Fibroblast of the aortic adventitia (primary cell): ENCODE measurements around the gene SCYGR4. TPM values are rescaled to one million over a fixed set of nuclear protein-coding genes. Genes with fewer than 3 reads are reported as not detected.
"Not testable (repeated sequence)": the region's sequence is repeated elsewhere in the genome, so short reads cannot be mapped to it uniquely, and the experiment has no call there.

Experiments used
- DNase-seq: peaks from one replicate; pipeline ENCODE4 v3.0.0-alpha.2; 2010; ENCODE audit warnings: low read depth
- H3K4me3 ChIP-seq: 2 replicates; pipeline ENCODE4 v1.5.1; 2011; ENCODE audit warnings: low read depth, mild to moderate bottlenecking, control low read depth, low read length, moderate library complexity
- total RNA-seq: library from RNA; depleted of rRNA; stranded (reverse); fragments of >200 nt; gene quantifications from 2 replicates; pipeline ENCODE4 v1.2.3, GENCODE V29; 2012; ENCODE audit warnings: low replicate concordance
- TF ChIP-seq, protein P1 (sequence below): IDR thresholded peaks from 2 replicates; pipeline ENCODE4 v1.5.1; 2011; ENCODE audit warnings: mild to moderate bottlenecking, low read length, control low read depth, inconsistent platforms; ENCODE audit not compliant: insufficient read depth

The SCYGR4 gene
- total RNA-seq, 1 donor: not detected

DNA sequence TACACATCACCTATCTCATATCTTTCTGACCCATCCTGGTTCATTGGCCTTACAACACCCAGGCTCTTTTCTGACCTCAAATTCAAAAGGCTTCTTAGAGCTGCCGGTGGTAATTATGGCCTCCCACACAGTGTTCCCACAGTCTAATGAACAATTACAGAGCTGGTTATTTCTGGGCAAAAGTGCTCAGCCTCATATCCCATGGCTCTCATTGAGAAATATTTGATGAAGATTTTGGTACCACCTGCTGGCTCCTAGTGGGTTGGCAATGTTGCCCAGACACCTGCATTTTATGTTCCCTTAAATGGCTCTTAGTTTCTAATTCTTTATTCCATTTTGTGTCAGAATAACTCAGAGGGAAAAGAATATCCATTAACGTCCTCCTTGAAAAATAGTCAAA lies 38.7 kb upstream of the SCYGR4 start:
- DNase-seq: no peak
- H3K4me3 ChIP-seq: no peak overlapping the region
- TF ChIP-seq, protein P1, sequence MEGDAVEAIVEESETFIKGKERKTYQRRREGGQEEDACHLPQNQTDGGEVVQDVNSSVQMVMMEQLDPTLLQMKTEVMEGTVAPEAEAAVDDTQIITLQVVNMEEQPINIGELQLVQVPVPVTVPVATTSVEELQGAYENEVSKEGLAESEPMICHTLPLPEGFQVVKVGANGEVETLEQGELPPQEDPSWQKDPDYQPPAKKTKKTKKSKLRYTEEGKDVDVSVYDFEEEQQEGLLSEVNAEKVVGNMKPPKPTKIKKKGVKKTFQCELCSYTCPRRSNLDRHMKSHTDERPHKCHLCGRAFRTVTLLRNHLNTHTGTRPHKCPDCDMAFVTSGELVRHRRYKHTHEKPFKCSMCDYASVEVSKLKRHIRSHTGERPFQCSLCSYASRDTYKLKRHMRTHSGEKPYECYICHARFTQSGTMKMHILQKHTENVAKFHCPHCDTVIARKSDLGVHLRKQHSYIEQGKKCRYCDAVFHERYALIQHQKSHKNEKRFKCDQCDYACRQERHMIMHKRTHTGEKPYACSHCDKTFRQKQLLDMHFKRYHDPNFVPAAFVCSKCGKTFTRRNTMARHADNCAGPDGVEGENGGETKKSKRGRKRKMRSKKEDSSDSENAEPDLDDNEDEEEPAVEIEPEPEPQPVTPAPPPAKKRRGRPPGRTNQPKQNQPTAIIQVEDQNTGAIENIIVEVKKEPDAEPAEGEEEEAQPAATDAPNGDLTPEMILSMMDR: no peak

DNA sequence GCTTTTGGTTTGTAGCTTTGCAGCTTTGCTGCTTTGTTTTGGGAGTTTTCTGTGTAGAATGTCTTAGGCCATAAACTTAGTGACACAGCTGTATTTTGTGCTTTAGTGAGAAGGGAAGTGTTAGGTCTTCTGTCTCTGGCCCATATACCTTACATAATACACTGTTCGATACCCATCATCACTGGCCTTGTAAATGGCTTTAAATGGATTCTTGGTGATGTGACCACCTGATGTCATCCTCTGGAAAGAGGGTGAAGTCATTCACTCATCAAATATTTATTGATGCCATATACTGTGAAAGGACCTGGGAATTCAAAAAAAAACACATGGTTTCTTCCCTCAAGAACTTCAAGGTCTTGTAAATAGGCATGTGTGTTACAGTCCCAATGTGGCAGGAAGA lies 37.5 kb upstream of the SCYGR4 start:
- no peak for DNase-seq
- TF ChIP-seq, protein P1: no peak
- H3K4me3 ChIP-seq: no peak overlapping the region

DNA sequence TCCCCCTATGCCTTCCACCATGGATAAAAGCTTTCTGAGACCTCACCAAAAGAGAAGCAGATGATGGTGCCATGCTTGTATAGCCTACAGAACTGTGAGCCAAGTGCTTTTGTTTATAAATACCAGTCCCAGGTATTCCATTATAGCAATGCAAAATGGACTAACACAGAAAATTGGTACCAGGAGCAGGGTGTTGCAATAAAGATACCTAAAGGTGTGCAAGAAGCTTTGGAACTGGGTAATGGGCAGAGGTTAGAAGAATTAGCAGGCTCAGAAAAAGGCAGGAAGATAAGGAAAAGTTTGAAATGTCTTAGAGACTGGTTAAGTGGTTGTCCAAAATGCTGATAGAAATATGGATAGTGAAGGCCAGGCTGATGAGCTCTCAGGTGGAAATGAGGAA lies 34.9 kb upstream of the SCYGR4 start:
- TF ChIP-seq, protein P1: no peak
- no peak for DNase-seq

GRCh38 chr2:227592694-227593387 lies 24.5 kb upstream of the SCYGR4 start:
- TF ChIP-seq, protein P1: no peak
- H3K4me3 ChIP-seq: no peak overlapping the region
- no peak for DNase-seq

More for the DNA sequence above, 34.9 kb upstream of the SCYGR4 start:
- H3K4me3 ChIP-seq: no peak overlapping the region

- DNase-seq: no peak
- no peak overlapping the region for H3K4me3 ChIP-seq
- TF ChIP-seq, protein P1: no peak
These were observed 21.5 kb upstream of the SCYGR4 start for GRCh38 chr2:227595797-227596196.

- TF ChIP-seq, protein P1: no peak
- DNase-seq: no peak
- no peak overlapping the region for H3K4me3 ChIP-seq
These were observed 20.3 kb upstream of the SCYGR4 start for GRCh38 chr2:227597036-227597435.

- DNase-seq: no peak
These were observed 19.3 kb upstream of the SCYGR4 start for GRCh38 chr2:227597998-227598397.

DNA sequence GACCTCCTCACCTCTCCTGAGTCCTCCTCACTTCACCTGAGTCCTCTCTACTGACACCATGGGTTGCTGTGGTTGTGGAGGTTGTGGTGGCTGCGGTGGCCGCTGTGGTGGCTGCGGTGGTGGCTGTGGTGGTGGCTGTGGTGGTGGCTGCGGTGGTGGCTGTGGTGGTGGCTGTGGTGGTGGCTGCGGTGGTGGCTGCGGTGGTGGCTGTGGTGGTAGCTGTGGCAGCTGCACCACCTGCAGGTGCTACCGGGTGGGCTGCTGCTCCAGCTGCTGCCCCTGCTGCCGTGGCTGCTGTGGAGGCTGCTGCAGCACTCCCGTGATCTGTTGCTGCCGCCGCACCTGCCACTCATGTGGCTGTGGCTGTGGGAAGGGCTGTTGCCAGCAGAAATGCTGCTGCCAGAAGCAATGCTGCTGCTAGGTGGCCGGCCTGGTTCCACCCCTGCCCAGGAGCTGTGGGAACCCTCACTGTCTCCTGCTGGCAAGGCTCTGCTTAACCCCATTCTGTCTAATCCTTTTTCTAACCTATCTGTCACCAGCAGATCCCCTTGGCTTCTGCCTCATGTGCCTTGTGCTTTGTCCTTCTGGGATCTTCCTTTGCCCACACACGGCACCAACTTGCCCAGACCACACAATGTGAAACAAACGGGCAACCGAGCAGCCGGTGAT lies 18.3 kb upstream of the SCYGR4 start, which contains the start of gene SCYGR2:
TSS of gene SCYGR2 (plus strand) at position 59 of the 669 bp plus-strand sequence. CDS start at position 59, 0 bp downstream.
- DNase-seq, H3K4me3 ChIP-seq: not testable (repeated sequence)

More at GRCh38 chr2:227597998-227598397, 19.3 kb upstream of the SCYGR4 start:
- TF ChIP-seq, protein P1: no peak
- no peak overlapping the region for H3K4me3 ChIP-seq
